ENCODE measurements around the gene FNIP1.
A peak's percentile ranks its signal among the peaks of the same experiment; 100 is the strongest.
"Not testable (repeated sequence)": the region's sequence is repeated elsewhere in the genome, so short reads cannot be mapped to it uniquely, and the experiment has no call there.

FNIP1 gene

DNA sequence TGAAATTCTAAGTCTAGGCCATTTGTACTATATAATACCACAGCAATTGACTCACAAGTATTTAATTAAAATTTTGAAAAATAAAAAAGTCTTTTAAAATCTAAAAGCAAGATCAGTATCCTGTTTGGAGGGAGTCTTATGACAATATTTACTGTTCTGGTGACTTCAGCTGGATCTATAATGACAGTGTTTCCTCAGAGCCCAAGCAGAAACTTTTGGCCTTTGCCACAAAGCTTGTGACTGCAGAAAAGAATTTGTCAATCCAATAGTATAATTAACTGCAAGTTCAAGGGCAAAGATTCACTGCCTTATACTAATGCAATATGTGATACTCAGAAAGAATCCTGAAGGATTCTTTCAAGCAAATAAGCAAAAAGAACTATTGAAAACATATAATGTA is 112.2 kb downstream of the FNIP1 start:
- no peak for DNase-seq (ENCODE audit: low read depth in 2 of 2)

DNA sequence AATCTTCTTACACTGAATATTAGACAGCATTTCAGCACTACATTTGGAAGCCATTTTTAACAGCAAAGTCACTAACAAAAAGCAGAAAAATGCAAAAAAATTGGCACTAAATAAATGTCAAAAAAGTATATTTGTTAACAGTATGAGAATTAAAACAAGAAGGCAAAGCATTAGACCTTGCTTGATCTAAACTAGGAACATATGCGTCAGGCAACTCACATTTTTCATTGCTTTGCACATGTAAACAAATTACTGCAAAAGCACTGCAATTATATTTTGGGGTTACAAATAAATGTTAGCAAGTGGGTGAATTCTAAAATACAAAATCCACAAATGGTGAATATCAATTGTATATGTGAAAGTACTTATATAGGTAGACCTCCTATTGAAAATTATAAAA is 112.8 kb downstream of the FNIP1 start:
- no peak for DNase-seq (ENCODE audit: low read depth in 2 of 2)

- DNase-seq (ENCODE audit: low read depth in 2 of 2): no peak
These were observed 114.0 kb downstream of the FNIP1 start for GRCh38 chr5:131682826-131683225.

DNA sequence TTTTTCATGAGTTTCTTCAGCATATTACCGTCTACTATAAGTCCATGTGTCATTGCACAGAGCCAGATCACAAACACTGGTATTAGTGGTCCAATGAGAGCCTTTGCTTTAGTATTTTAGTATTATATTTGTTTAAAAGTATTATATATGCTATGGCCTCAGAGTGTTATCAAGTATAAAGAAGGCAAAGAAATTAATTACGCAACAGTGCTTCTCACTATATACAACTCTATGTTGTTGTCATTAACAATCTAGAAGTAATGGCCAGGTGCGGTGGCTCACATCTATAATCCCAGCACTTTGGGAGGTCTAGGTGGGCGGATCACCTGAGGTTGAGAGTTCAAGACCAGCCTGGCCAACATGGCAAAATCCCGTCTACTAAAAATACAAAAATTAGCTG is 114.6 kb downstream of the FNIP1 start:
- no peak for DNase-seq (ENCODE audit: low read depth in 2 of 2)

DNA sequence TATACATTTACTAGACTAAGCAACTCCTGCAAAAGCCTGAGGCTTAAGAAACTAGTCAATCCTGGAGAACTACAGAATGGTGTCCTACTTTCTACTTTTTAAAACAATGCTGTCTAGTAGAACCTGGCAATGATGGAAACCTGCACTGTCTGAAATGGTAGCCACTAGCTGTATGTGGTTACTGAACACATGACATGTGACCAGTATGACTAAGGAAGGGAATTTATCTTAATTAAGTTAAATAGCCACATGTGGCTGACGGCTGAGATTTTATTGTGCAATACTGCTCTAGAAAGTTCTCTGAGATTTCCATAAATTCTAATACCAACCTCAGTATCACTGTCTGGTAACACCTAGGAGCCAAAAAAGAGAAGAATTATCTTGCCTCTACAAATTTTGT is 116.9 kb downstream of the FNIP1 start:
- DNase-seq (ENCODE audit: low read depth in 2 of 2): no peak

- not testable (repeated sequence) for DNase-seq (ENCODE audit: low read depth in 2 of 2)
These were observed 118.5 kb downstream of the FNIP1 start for GRCh38 chr5:131678273-131678672.

DNA sequence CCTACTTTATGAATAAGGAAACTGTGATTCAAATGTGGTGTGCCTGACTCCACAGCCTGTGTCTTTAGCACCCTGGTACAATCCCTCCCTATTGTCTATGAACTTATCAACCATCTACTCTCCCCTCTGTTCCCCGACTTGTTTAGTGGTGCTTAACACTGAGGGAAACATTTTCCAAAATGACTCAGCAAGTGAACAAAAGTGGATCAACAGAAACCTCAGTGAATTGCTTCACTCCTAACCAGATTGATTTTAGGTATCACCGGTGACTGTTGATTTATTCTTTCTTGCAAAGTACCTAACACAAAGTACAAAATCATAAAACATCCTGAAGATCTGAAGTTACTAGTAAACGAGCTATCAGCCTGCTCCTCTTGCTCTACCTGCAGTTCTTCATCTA is 119.7 kb downstream of the FNIP1 start:
- no peak for DNase-seq (ENCODE audit: low read depth in 2 of 2)

DNA sequence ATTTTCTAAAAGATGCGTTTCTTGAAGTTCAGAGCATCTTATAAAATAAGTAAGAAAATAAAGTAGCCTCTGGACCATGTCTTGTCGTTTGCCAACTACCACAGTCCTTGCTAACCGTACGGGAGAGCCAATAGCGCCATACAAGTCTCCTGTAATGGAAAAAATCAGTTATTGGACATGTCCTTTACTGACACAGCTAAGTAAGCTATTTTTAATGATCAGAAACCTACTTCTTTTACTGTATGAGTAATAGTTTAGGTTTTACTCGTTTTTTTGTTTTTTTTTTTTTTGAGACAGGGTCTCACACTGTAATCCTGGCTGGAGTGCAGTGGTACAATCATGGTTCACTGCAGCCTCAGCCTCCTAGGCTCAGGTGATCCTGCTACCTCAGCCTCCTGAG is 124.0 kb downstream of the FNIP1 start:
- DNase-seq (ENCODE audit: low read depth in 2 of 2): no peak

GRCh38 chr5:131671994-131672655 is 124.7 kb downstream of the FNIP1 start:
- no peak for DNase-seq (ENCODE audit: low read depth in 2 of 2)

DNA sequence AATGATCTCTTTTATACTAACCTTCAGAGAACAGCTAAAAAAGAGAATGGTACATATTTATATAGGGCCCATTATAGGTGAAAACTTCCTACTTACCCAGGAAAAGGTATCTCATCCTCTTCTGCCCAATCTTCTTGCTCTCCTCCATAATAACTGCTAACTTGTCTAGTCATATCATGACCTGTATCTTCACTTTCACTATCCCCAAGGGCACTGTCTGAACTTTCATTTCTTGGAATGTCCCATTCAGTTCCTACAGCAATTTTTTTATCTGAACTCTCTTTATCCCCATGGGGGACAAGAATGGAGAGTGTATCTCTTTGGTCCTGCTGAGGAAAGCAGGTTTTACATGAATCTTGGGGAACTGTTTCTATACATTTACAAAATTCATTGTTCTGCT is 125.4 kb downstream of the FNIP1 start:
- no peak for DNase-seq (ENCODE audit: low read depth in 2 of 2)

DNA sequence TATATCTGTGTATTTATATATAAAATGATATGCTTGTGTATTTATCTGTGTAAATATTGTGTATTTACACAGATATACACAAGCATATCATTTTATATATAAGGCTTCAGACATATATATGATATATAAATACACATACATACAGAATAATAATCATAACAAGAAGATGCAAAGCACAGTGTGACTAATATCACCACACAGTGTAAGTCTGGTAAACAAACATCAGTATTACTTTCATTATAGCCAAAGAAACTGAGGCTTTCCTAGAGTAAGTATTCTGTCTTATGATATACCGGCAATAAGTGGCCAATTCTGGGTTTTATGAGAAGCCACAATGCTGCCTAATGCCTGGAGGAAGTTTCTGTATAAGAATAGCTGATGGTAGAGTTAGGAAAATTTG is 131.9 kb downstream of the FNIP1 start:
- DNase-seq (ENCODE audit: low read depth in 2 of 2): no peak

GRCh38 chr5:131661933-131662332 is 134.9 kb downstream of the FNIP1 start:
- no peak for DNase-seq (ENCODE audit: low read depth in 2 of 2)

GRCh38 chr5:131659841-131660240 is 137.0 kb downstream of the FNIP1 start:
- no peak for DNase-seq (ENCODE audit: low read depth in 2 of 2)

GRCh38 chr5:131659290-131659689 is 137.5 kb downstream of the FNIP1 start:
- no peak for DNase-seq (ENCODE audit: low read depth in 2 of 2)

DNA sequence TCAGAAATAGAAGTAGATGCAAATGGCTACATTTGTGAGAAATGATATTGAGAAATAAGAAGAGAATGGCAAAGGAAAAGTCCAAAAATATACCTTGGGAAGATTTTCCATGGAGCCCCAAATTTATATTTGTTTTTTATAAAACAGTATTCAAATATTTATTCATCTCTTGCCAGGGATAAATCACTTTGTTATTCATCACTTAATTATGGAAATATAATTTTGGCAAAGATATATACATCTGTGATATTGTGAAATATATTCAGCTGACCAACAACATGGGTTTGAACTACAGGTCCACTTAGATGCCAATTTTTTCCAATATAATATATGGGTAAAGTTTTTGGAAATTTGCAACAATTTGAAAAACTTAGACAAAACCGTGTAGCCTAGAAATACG is 142.0 kb downstream of the FNIP1 start:
- no peak for DNase-seq (ENCODE audit: low read depth in 2 of 2)

DNA sequence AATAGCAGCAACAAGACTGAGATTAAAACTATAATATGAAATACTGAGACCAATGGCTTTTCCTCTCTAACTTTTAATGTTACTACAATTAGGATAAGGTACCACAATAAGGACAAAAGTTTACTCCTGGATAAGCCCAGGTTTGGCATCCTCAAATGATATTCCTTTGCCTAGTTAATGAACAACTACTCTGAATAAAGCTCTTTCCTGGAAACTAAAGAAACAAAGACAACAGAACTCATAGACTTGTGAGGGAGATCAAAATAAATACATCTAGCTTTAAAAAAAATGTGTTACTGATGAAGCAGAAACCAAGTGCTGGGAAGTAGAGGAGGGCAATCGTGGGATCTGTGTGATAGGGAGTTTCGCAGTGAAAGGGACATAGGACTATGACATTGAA is 142.5 kb downstream of the FNIP1 start:
- no peak for DNase-seq (ENCODE audit: low read depth in 2 of 2)

- DNase-seq (ENCODE audit: low read depth in 2 of 2): no peak
These were observed 147.7 kb downstream of the FNIP1 start for GRCh38 chr5:131649161-131649560.

GRCh38 chr5:131647048-131647769 is 149.6 kb downstream of the FNIP1 start:
- no peak for DNase-seq (ENCODE audit: low read depth in 2 of 2)

DNA sequence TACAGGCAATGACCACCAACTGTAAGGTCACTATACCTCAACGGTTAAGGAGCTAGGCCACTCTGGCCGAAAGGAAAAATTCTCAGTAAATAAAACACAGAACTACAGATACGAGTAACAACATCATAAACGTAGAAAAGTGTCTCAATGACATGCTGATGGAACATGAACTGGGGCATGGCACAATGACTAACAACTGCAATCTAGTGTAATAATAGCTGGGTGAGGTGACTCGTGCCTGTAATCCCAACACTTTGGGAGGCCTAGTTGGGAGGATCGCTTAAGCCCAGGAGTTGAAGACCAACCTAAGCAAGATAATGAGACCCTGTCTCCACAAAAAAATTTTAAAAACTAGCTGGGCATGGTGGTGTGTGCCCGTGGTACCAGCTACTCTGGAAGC is 152.0 kb downstream of the FNIP1 start:
- no peak for DNase-seq (ENCODE audit: low read depth in 2 of 2)

DNA sequence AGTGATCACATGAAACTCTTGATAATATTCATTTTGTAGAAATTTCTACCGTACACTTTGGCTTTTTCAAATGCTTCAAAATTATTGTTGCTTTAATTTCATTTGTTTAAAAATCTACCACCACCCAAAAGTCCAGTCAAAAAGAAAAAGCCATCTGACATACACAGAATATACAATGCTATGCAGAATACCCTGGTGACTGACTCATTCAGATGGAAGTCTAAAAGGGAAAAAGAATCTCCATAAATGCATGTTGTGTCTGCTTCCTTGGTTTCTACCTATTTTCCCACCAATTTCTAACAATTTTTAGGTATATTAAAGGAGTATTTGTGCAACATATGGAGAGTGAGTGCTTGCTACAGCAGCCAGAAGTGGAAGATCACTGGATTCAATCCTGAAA is 152.4 kb downstream of the FNIP1 start:
- no peak for DNase-seq (ENCODE audit: low read depth in 2 of 2)

DNA sequence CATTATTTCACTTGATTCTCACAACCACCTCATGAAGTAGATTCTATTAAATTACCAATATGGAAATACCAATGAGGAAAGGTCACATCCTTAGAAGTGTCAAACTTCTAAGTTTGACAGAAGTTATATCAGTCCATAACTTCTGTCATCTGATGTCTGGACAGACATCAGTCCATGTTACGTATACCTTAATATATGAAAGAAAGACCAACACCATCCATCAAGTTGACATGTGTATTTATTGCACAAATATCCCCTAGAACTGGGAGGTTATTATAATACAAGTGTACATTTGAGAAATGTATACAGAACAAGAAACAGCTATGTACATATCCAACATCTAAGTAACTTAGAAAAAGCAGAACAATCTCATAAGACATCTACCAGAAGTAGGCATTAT is 155.3 kb downstream of the FNIP1 start:
- DNase-seq (ENCODE audit: low read depth in 2 of 2): no peak

DNA sequence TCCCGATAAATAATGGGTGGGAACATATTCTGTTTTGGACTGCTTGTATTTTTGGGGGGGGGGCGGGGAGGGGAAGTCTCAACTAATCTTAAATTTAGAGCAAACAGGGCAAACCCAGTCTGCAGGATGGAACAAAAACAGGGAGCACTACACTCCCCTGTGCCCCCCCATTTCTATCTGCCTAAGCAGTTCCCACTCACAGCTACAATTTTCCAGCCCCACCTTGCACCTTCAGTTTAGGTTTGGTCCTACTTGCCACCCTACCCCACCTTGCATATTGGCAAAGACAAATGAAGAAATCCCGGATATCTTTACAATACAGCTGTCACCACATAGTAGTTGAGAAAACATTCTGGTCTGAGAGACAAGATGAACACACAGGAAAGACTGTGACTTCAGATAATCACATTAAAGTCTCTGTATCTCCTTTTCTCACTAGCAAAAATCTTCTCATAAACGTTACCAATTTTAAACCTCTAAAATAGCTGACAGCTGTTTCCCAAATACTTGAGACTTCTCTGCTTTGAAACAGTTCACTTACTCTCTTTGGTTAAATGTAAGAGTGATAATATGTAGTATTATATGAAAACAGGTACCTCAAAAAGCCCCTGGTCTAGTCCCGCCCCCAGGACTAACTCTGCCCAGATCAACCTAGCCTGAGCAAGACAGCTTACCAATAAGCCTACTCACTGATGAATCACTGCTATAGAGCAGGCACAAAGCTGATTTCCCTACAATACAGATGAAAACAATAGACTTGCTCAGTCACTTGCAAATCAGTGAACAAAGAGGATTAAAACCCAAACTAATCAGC is 156.6 kb downstream of the FNIP1 start:
- peak; percentile 36 to 39 for DNase-seq (ENCODE audit: low read depth in 2 of 2)

GRCh38 chr5:131639148-131639547 is 157.7 kb downstream of the FNIP1 start:
- no peak for DNase-seq (ENCODE audit: low read depth in 2 of 2)

Measured in stimulated activated CD8-positive, alpha-beta memory T cell treated with anti-CD3 and anti-CD28 coated beads, Interleukin-7, amount 100 ng/mL, for 4 hours (primary cell).